ENCODE results near the gene RING1.

The RING1 gene

GRCh38 chr6:33171880-33172687 lies 36.2 kb upstream of the RING1 start:
- FAIRE-seq (no peak), DNase-seq (ENCODE audit: low spot score) (no peak)

- DNase-seq (ENCODE audit: low spot score), result peak; percentile 44
- no peak for FAIRE-seq
Observed at GRCh38 chr6:33172688-33173534, 35.4 kb upstream of the RING1 start.

GRCh38 chr6:33173535-33174180 lies 34.6 kb upstream of the RING1 start:
- no peak for FAIRE-seq
- no peak for DNase-seq (ENCODE audit: low spot score)

- FAIRE-seq (no peak), DNase-seq (ENCODE audit: low spot score) (no peak)
Observed at GRCh38 chr6:33174784-33175183, 33.5 kb upstream of the RING1 start.

GRCh38 chr6:33175436-33176069 lies 32.7 kb upstream of the RING1 start:
- FAIRE-seq, result no peak
- DNase-seq (ENCODE audit: low spot score), result no peak

- no peak for DNase-seq (ENCODE audit: low spot score)
- no peak for FAIRE-seq
Observed at GRCh38 chr6:33176906-33177305, 31.4 kb upstream of the RING1 start.

GRCh38 chr6:33177552-33178446 lies 30.5 kb upstream of the RING1 start:
- FAIRE-seq, result no peak

GRCh38 chr6:33178755-33179475 lies 29.4 kb upstream of the RING1 start:
- no peak for DNase-seq (ENCODE audit: low spot score)

More at GRCh38 chr6:33177552-33178446, 30.5 kb upstream of the RING1 start:
- no peak for DNase-seq (ENCODE audit: low spot score)

GRCh38 chr6:33181141-33181540 lies 27.2 kb upstream of the RING1 start:
- DNase-seq (ENCODE audit: low spot score) (no peak), FAIRE-seq (no peak)

More at GRCh38 chr6:33178755-33179475, 29.4 kb upstream of the RING1 start:
- no peak for FAIRE-seq

GRCh38 chr6:33183071-33183683 lies 25.1 kb upstream of the RING1 start:
- DNase-seq (ENCODE audit: low spot score) (no peak), FAIRE-seq (no peak)

- DNase-seq (ENCODE audit: low spot score), result no peak
- FAIRE-seq, result no peak
Observed at GRCh38 chr6:33185190-33185589, 23.1 kb upstream of the RING1 start.

- no peak for FAIRE-seq
- no peak for DNase-seq (ENCODE audit: low spot score)
Observed at GRCh38 chr6:33185654-33186187, 22.6 kb upstream of the RING1 start.

GRCh38 chr6:33187809-33188208 lies 20.5 kb upstream of the RING1 start:
- no peak for DNase-seq (ENCODE audit: low spot score)
- FAIRE-seq, result no peak

GRCh38 chr6:33189164-33189563 lies 19.1 kb upstream of the RING1 start:
- no peak for FAIRE-seq
- no peak for DNase-seq (ENCODE audit: low spot score)

- DNase-seq (ENCODE audit: low spot score) (no peak), FAIRE-seq (no peak)
Observed at GRCh38 chr6:33189625-33190448, 18.5 kb upstream of the RING1 start.

- DNase-seq (ENCODE audit: low spot score) (no peak), FAIRE-seq (no peak)
Observed at GRCh38 chr6:33190504-33191107, 17.7 kb upstream of the RING1 start.

GRCh38 chr6:33191383-33192104 lies 16.8 kb upstream of the RING1 start:
- peak; percentile 21 for DNase-seq (ENCODE audit: low spot score)
- no peak for FAIRE-seq
